Cortex of kidney (tissue), 1 donor: ENCODE measurements around the gene MASP1.
"Not testable (repeated sequence)": the region's sequence is repeated elsewhere in the genome, so short reads cannot be mapped to it uniquely, and the experiment has no call there.

Experiments
- DNase-seq: peaks from one replicate; lab custom pipeline; 2025; lab: John Stamatoyannopoulos, UW

The MASP1 gene

GRCh38 chr3:187265461-187265955 is 26.0 kb downstream of the MASP1 start:
- DNase-seq = no peak

GRCh38 chr3:187264911-187265310 is 26.6 kb downstream of the MASP1 start:
- no peak for DNase-seq

- no peak for DNase-seq
Observed at GRCh38 chr3:187264021-187264420, 27.5 kb downstream of the MASP1 start.

GRCh38 chr3:187263270-187263669 is 28.3 kb downstream of the MASP1 start:
- DNase-seq = no peak

DNA sequence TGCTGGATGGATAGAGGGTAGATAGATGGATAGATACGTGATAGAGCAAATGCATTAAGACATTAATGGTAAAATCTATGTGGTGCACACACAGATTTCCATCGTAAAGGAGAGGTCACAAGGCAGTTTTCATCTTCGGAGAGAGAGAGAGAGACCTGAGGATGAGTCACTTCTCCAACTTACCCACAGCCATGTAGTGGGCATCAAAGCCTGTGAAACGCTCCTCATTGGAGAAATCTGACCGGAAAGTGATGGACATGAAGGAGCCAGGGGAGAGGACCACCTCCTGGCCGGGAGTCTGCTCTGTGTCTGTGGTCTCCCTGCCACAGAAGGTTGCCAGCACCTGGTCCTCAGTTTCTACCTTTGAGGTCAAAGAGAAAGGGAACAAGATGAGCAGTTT is 29.2 kb downstream of the MASP1 start:
- DNase-seq = no peak

GRCh38 chr3:187261541-187261969 is 30.0 kb downstream of the MASP1 start:
- DNase-seq = no peak

GRCh38 chr3:187259171-187259570 is 32.4 kb downstream of the MASP1 start:
- DNase-seq = no peak

DNA sequence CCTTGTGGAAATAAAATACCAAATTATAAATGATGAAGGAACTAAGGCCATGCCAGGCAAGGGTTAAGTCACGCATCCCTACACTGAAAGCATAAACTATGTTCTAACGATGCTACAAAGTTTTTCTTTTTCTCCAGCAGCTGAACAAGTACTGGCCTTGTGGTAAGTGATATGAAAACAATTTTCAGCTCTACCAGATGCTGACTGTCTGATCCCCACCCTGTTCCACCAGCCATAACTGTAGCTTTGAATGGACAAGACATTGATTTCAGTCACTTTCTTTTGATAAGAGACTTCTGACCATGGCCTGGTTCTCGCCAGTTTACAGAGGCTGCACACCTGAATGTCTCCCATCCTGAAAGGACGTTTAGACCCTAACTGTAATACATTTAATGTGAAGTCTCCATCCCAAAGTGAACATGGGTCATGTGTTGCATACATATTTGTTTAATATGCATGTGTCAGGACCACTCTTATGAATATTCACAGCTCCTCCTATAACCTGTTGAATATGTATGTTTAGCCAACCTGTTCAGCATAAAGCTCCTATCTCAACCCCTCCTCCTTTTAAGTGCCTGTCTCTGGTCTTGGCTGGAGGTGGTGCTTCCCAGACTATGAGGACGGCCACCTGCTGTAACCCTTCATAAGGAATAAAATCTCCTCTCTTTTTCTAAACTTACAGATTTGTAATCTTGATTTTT is 33.4 kb downstream of the MASP1 start:
- no peak for DNase-seq

DNA sequence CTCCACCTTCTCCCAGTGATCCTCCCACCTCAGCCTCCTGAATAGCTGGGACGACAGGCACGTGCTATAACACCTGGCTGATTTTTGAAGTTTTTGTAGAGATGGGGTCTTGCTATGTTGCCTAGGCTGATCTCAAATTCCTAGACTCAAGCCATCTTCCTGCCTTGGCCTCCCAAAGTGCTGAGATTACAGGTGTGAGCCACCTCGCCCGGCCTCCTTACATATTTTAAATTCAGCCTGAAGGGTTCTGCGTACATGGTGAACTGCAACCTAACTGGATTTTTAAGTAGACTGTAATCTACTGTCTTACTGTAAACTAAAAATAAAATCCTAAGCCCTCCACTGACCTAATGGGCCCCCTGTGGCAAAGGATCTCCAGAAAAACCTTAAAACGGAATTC is 34.1 kb downstream of the MASP1 start:
- no peak for DNase-seq

GRCh38 chr3:187256051-187256616 is 35.4 kb downstream of the MASP1 start:
- no peak for DNase-seq

DNA sequence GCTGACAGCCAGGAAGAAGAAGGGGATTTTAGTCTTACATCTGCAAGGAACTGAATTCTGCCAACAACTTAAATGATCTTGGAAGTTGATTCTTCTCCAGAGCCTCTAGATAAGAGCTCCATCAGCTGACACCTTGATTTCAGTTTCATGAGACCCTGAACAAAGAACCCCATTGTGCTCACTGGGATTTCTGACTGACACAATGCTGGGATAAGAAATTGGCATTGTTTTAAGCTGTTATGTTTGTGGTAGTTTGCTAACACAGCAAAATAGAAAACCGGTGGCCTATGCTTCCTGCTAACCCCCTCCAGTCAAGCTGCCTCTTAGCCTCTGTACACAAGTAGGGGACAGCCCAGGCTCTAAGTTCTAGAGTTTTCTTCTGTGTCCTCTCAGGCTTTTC is 36.2 kb downstream of the MASP1 start:
- no peak for DNase-seq

- no peak for DNase-seq
Observed at GRCh38 chr3:187252311-187252710, 39.2 kb downstream of the MASP1 start.

DNA sequence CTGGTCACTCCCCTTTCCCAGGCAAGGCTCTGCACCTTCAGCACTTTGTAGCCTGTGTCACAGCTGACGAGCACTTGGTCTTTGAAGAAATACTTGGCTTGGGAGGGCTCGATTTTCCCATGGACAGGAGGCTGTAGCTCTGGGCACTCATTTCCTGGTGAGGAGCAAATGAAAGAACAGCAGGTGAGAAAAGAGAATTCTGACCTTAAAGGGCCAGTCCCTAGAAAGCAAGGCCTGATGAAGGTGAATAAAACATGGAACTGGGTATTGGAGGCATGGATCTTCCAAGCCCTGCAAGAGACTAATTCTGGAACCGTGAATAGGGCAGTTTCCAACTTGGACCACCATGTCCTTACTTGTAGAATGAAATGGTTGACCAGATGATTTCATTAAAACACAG is 39.9 kb downstream of the MASP1 start:
- no peak for DNase-seq

DNA sequence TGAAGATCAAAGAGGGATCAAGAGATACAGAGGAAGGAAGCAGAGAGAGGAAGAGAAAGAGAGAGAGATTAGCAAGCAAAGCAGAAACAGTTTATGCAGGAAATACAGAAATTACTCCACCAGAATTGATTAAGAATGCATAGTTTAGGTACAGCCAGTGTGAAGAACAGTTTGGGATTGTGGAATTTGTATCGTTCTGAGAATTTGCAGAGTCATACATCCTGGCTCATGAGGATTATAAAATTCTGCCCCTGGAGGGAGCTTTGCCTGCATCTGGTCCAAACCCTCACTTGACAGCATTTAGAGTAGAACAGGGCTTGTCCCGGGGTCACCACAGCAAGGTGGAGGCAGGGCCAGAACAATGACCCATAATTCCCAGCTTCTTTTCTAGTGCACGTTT is 44.1 kb downstream of the MASP1 start:
- DNase-seq = no peak

GRCh38 chr3:187243933-187244524 is 47.5 kb downstream of the MASP1 start:
- DNase-seq = no peak

DNA sequence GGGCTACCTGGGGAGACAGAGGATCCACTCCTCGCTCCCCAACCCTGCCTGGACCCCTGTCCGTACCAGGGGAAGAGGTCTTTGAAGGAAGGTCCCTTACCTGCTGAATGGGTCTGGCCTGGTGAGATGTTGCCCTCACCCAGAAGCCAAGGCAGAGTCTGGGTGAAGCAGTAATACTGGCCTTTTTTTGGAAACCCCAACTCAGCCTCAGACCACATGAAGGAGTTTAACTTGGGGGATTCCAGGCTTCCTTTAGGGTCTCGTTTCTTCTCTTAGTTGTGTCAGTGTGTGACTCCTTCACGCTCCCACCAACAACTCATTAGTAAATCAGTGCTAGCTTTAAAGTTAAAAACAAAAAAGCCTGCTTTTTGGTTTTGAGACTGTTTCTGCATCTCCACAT is 48.6 kb downstream of the MASP1 start:
- no peak for DNase-seq

DNA sequence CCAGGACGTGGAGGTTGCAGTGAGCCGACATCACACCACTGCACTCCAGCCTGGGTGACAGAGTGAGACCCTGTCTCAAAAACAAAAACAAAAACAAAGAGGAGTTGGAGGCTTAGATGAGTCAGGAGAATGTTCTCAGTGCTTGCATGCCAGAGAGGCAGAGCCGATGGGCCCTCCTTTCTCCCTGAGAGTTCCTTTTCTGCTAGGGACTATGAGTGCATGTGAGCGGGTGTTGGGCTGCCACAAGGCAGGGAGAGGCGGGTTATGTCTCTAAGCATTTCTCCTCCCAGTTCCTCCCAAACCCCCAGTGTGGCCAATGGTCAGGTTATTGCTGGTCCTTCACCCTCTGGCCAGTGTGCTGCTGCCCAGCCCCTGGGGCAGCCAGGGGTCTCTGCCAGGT is 49.1 kb downstream of the MASP1 start:
- no peak for DNase-seq

GRCh38 chr3:187238835-187239234 is 52.7 kb downstream of the MASP1 start:
- not testable (repeated sequence) for DNase-seq

- DNase-seq = no peak
Observed at GRCh38 chr3:187238239-187238638, 53.3 kb downstream of the MASP1 start.

DNA sequence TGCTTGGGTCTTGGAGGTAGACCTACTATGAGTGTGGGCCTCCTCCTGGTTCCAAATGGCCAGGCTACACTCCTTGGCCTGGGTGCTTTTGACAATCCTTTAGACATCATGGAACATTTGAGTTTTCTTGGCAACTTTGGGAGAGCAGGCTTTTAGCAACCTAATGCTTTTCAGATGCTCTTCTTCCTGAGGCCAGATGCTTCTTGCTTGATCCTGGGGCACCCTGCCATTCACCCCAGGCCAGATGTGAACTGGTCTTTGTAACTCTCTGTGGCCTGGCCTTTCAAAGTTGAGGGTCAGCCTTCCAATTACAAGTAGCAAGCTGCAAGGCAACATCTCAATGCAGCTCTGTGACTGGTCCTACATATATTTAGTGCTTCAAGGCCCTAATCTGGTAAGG is 53.8 kb downstream of the MASP1 start:
- DNase-seq = no peak

GRCh38 chr3:187236962-187237361 is 54.6 kb downstream of the MASP1 start:
- no peak for DNase-seq

DNA sequence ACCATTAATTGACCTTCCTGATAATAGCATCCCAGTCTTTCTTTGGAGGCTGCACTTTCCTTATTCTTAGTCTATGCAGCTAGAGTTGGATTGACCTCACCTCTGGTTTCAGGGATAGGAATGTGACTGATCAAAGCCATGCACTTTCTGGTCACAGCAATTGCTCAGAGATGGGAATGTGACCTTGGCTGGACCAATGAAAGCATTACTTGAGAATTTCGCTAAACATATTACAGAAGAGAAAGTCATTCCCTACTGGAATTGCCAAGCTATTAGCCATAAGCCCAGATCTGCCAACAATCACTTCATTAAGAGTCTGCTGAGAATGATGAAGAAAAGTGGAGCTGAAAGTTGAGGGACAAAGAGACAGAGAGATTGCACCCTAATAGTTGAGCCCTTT is 61.5 kb downstream of the MASP1 start:
- DNase-seq = no peak

DNA sequence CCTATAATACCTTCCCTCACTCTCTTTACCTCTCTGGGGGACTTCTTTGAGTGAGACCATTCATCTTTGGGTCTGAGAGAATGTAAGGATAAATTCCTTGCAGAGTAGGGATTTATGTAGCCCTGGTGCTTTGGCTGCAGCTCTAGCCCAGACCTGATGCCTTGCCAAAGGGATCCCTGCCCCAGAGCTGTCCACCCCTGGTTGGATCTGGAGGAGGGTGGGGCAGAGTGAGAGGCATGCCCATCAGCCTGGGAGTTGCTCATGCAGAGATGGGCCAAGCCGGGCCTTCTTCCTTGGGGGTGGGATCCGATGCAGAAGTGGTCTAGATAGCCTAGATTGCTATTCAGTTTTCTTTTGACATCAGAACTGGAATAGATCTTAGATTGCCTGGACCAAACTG is 62.8 kb downstream of the MASP1 start:
- no peak for DNase-seq
